ENCODE measurements around the gene LMBR1L.

Gene LMBR1L

DNA sequence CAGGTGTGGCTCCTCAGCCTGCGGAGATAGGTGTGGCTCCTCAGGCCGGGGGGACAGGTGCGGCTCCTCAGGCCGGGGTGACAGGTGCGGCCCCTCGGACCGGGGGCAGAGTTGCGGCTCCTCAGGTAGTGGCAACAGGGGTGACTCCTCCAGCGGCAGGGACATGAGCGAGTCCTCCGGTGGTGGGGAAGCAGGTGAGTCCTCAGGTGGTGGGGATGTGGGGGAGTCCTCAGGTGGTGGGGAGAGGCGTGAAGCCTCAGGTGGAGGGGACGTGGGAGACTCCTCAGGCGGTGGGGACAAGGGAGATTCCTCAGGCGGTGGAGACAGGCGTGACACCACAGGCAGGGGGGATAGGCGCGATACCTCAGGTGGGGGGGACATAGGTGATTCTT, 59.3 kb downstream of the LMBR1L start:
- DNase-seq, result no peak

DNA sequence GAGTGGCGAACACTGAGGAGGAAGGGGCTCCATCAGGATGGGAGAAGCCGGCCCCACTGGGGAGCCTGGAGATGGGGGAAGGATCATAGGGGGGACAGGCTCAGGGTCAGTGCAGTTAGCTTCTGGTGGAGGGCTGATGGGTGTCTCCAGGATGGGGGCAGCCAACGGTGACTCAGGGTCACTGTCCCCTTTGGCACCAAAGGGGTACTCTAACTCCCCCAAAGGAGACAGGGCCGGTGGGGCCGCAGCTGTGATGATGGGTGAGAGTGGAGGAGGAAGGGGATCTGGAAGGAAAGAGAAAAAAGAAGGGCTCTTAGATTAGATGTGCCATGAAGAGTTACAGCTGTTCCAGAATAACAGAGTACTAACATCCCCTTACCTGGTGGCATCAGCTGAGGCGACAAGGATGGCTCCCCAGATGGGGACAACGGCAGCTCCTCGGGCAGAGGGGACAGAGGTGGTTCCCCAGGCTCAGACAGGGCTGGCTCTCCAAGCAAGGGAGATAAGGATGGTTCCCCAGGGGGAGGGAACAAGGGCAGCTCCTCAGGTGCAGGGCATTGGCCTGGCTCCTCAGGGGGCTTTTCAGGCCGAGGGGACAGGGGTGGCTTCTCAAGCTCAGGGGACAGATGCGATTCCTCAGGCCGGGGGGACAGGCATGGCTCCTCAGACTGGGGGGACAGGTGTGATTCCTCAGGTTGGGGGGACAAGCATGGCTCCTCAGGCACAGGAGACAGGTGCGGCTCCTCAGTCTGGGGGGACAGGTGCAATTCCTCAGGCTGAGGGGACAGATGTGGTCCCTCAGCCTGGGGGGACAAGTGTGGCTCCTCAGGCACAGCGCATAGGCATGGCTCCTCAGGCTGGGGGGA, 59.9 kb downstream of the LMBR1L start:
- DNase-seq, result no peak

DNA sequence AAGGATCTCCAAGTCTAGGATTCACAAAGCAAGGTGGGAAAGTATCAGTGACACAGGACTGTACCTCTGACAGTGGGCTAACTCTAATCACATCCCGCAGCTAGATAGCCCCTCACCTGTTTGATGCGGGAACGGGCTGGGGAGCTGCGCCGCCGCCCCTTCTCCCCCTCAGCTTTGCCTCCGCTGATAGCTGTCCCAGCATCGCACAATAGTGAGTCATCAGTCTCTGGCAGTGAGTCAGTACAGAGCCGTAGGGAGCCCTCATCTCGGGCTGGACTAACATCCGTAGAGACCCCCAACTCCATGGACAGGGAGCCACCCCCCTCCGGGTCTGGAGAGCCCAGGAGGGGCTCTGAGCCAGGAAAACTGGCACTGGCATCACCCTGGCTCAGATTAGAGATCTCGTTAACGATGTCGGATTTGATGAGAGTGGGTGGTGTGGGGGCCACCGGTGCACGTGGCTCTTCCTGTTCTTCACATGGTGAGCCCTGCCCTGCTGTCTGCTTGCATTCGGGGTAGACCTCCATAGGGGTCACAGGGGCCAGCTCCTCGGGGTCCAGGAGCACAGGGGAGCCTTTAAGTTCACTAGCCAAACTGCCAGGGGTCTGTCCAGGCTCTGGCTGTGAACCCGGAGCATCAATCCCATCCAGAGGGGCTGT, 61.0 kb downstream of the LMBR1L start:
- no peak for DNase-seq

DNA sequence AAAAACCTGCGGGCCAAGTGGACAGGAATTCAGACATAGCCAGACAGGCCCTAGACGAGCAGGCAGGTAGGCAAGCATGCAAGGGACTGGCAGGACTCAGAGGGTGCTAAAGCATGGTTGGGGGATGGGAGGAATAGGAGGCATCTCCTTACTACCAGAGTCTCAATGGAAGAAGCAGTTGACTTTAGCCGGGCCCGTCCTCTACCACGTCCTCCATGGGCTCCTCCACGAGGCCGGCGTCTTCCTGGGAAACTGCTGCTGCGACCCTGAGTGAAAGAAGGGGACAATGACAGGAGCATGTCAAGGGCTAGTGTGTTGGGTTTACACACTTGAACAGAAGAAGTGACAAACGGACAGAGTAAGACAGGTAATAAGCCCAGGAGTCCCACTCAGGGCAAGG, 61.7 kb downstream of the LMBR1L start:
- no peak for DNase-seq

Measured in hematopoietic multipotent progenitor cell treated with erythropoietin and hydrocortisone succinate and interleukin-3 and kit ligand, for 8 days (in vitro differentiated cells).